Choroid plexus epithelial cell (primary cell): Measurements from ENCODE around the gene SIRT2.

ENCODE experiments used
- DNase-seq: peaks from one replicate; pipeline ENCODE4 v3.0.0-alpha.2; 2010; ENCODE audit warnings: low read depth
- H3K4me3 ChIP-seq: 2 replicates; pipeline ENCODE4 v1.5.1; 2011; ENCODE audit warnings: low read depth, mild to moderate bottlenecking, control low read depth, low read length, moderate library complexity
- TF ChIP-seq, protein P1 (sequence below): conservative IDR thresholded peaks from 2 replicates; pipeline ENCODE4 v1.5.1; 2011; ENCODE audit warnings: low read depth, mild to moderate bottlenecking, control low read depth, inconsistent platforms, low read length, moderate library complexity

SIRT2 gene

DNA sequence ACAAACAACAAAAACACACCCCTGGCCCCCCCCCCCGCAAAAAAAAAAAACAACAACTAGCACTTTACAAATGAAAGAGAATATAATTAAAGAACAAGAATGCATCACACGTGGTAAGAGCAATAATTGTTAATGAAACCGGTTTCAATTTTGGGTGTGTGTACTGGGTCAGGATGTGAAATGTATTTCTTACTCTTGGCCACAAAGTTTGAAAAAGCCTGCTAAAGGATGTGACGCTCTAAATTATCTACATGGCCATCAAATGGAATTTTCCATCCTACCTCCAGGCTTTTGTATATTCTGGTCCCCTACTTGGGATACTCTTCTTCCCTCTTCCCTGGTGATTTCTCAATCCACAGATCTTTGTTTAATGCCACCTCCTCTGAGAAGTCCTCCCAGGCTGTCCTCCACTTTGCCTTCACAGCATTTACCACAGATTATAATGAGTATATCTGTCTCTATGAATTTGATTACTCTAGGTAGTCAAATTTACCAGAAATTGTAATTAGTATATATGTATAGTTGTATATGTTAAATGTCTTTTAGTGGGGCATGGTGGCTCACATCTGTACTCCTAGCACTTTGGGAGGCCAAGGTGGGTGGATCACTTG lies 29.1 kb upstream of the SIRT2 start:
- no peak overlapping the region for H3K4me3 ChIP-seq
- TF ChIP-seq, protein P1, sequence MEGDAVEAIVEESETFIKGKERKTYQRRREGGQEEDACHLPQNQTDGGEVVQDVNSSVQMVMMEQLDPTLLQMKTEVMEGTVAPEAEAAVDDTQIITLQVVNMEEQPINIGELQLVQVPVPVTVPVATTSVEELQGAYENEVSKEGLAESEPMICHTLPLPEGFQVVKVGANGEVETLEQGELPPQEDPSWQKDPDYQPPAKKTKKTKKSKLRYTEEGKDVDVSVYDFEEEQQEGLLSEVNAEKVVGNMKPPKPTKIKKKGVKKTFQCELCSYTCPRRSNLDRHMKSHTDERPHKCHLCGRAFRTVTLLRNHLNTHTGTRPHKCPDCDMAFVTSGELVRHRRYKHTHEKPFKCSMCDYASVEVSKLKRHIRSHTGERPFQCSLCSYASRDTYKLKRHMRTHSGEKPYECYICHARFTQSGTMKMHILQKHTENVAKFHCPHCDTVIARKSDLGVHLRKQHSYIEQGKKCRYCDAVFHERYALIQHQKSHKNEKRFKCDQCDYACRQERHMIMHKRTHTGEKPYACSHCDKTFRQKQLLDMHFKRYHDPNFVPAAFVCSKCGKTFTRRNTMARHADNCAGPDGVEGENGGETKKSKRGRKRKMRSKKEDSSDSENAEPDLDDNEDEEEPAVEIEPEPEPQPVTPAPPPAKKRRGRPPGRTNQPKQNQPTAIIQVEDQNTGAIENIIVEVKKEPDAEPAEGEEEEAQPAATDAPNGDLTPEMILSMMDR: no peak
- no peak for DNase-seq

DNA sequence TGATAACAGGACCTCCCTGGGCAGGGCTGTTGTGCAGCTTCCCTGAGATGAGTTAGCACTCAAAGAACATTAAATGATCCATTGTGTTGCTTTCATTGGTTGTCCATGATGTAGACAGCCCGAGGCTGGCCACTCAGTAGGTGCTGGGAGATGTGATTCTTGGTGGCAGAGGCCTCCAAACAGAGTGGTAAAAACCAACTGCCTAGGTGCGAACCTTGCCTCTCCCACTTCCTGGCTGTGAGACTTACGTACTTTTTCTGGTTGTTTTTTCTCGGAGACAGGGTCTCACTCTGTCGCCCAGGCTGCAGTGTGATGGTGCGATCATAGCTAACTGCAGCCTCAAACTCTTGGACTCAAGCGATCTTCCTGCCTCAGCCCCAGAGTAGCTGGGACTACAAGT lies 25.0 kb upstream of the SIRT2 start:
- no peak for DNase-seq

DNA sequence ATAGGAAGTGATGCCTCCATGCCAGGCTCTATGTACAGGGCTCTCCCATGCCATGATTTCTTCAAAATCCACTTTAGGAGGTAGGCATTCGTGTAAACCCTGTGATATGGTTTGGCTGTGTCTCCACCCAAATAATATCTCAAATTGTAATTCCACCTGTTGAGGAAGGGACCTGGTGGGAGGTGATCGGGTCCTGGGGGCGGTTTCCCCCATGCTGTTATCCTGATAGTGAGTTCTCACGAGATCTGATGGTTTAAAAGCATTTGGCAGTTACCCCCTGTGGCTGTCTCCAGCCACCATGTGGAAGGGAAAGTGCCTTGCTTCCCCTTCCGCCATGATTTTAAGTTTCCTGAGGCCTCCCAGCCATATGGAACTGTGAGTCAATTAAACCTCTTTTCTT lies 23.1 kb upstream of the SIRT2 start:
- no peak overlapping the region for H3K4me3 ChIP-seq
- TF ChIP-seq, protein P1: no peak
- DNase-seq: no peak

More for the DNA sequence above, 25.0 kb upstream of the SIRT2 start:
- no peak overlapping the region for H3K4me3 ChIP-seq
- TF ChIP-seq, protein P1: no peak

DNA sequence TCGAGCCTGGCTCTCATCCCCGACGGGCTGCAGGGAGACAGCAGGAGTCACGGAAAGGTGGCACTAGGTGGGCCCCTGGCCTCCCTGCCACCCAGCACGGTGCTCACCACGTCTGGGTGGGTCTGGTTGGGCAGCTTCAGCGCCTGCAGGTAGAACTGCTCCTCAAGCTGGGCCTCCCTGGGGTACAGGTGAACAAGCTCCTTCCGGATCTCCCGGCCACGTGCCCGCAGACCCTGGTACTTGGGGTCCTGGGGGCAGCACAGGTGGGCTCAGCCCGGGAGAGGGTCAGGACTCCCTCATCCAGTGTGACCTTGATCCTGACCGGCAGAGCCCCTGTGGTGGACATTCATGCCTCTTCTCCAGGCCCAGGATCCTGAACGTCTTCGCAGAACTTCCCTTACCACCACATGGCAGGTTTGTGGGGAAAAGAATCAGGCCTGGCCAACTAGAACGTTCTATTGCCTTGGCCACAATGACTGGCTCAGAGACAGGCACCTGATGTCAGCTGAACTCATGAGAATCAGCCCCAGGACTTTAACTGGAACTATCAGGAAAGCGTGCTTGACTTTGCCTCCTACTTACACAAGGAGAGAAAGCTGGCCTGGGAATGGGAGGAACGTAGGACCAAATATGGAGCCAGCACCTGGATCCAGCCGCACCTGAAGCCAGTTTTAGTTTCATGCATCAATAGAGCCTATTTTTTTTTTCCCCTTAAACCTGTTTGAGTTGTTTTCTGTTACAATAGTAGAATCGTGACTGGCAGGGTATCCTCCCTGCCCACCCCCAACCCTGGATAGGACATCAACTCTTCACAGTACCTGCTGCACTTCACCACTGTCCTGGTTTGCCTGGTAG lies 22.2 kb upstream of the SIRT2 start:
- TF ChIP-seq, protein P1: no peak
- no peak overlapping the region for H3K4me3 ChIP-seq
- DNase-seq: no peak

DNA sequence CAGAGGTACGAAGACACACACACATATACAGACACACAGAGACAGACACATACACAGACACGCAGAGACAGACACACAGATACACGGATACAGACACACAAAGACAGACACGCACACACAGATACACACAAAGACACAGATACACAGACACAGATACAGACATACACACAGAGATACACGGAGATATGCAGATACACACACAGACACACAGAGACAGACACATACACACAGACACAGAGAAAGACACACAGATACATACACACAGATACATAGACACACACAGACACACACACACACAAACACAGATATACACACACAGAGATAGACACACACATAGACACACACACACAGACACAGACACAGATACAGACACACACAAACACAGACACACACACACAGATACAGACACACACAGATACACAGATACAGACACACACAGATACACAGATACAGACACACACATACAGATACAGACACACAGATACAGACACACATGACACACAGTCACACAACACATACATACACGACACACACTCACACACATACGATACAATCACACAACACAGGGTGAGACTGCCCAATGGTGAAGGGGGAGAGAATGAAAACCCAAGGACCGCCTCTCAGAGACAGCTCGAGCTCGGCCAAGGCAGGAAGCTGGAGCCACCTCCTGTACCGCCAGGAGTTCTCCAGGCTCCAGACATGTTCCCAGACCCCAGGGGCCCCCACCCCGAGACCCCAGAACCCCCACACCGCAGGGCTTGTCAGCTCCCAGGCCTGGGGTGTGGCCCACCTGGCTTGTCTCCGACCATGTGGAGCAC lies 21.4 kb upstream of the SIRT2 start:
- TF ChIP-seq, protein P1: no peak
- H3K4me3 ChIP-seq: no peak overlapping the region
- DNase-seq: no peak

DNA sequence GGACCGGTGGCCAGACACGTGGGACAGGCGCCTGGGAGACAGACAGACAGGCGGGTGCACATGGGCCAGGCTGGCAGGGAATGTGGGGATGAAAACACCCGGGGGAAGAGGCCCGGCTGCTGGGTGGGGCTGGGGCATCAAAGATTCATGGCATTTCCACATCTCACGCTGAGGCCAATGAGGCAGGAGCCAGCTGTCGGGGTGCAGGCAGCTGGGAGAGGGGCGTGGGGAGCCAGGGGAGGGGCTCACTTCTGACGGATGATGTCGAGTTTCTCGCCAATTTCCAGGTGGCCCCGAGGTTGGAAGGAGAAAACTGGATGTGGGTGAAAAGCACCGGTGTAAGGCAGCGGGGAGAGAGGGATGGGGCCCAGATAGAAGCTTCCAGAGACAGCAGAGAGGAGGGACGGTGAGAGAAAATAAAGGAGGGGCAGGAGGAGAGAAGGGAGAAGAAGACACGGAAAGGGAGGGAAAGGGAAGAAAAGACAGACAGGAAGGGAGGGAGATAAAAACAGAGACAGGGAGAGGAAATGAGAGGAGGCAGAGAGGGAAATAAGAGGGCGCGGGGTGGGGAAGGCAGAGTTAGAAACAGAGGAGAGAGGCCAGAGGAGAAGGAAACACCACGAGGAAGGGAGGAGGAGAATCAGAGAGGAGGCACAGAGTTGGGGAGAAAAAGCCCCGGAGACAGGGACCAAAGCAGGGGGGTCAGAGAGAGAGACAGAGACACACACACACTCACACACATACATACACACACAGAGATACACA lies 20.6 kb upstream of the SIRT2 start:
- DNase-seq: no peak
- H3K4me3 ChIP-seq: no peak overlapping the region
- TF ChIP-seq, protein P1: no peak
